GM12865 (cell line): ENCODE measurements around the gene TNIK.

Experiments
- DNase-seq: peaks from one replicate; pipeline ENCODE4 v3.0.0; 2010; ENCODE audit warnings: low read depth
- H3K4me3 ChIP-seq: 2 replicates; pipeline ENCODE4 v1.5.1; 2011; ENCODE audit warnings: mild to moderate bottlenecking, low read depth, low read length, control low read depth
- CTCF ChIP-seq: IDR thresholded peaks from 2 replicates; pipeline ENCODE4 v1.5.1; 2011; ENCODE audit warnings: low read length, control low read depth, low read depth, inconsistent platforms; ENCODE audit not compliant: insufficient read depth; ENCODE audit errors: missing control alignments

Gene TNIK

GRCh38 chr3:171132873-171133272 is 327.3 kb downstream of the TNIK start:
- no peak overlapping the region for H3K4me3 ChIP-seq
- DNase-seq, result no peak
- no peak for TF ChIP-seq CTCF

- H3K4me3 ChIP-seq, result no peak overlapping the region
- TF ChIP-seq CTCF, result no peak
- DNase-seq, result no peak
Observed at GRCh38 chr3:171129827-171130226, 330.4 kb downstream of the TNIK start.

- DNase-seq, result no peak
- no peak for TF ChIP-seq CTCF
- no peak overlapping the region for H3K4me3 ChIP-seq
Observed at GRCh38 chr3:171127611-171128010, 332.6 kb downstream of the TNIK start.

- TF ChIP-seq CTCF, result no peak
- H3K4me3 ChIP-seq, result no peak overlapping the region
- DNase-seq, result no peak
Observed at GRCh38 chr3:171126478-171127209, 333.6 kb downstream of the TNIK start.

GRCh38 chr3:171125010-171125409 is 335.2 kb downstream of the TNIK start:
- DNase-seq, result no peak
- no peak for TF ChIP-seq CTCF
- no peak overlapping the region for H3K4me3 ChIP-seq

GRCh38 chr3:171123915-171124314 is 336.3 kb downstream of the TNIK start:
- TF ChIP-seq CTCF, result no peak
- DNase-seq, result no peak
- H3K4me3 ChIP-seq, result no peak overlapping the region

GRCh38 chr3:171122861-171123260 is 337.3 kb downstream of the TNIK start:
- DNase-seq, result no peak
- H3K4me3 ChIP-seq, result no peak overlapping the region
- no peak for TF ChIP-seq CTCF
